AG08396 (cell line): Measurements from ENCODE around the gene PRDM15.

Experiments used
- DNase-seq: peaks from one replicate; pipeline ENCODE4 v3.0.0; 2012; ENCODE audit warnings: low spot score, mixed read lengths

The PRDM15 gene

DNA sequence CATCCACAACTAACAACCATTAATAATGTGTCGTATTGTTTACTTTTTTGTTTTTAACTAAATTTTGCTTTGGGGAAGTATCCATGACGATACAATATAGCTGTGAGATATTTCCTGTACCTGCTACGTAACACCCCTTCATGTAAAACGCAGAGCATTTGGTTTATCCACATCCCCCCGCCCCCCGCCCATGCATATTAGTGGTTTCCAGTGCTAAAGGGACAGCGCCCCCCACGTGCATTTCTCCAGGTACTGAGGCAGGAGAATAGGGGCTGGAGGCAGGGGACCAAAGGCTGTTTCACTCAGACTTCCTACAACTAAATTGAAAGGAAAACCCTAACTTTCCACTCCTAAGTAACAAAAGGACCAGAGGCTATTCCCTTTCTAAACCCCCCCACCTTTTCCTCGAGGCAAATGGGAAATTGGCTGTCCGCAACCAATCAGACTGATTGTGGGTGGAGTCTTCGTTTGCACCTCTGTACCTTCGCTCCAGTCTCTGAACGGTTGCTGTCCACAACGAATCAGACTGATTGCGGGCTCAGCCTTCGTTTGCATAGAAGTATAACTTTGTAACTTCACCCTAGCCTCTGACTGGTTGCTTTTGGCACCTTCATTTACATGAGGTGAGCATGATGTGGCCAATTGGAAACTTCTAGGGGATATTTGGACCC, 100.1 kb downstream of the PRDM15 start:
- DNase-seq: no peak

GRCh38 chr21:41777951-41778815, 101.0 kb downstream of the PRDM15 start:
- peak; percentile 92 for DNase-seq

GRCh38 chr21:41776778-41777177, 102.4 kb downstream of the PRDM15 start:
- no peak for DNase-seq

DNA sequence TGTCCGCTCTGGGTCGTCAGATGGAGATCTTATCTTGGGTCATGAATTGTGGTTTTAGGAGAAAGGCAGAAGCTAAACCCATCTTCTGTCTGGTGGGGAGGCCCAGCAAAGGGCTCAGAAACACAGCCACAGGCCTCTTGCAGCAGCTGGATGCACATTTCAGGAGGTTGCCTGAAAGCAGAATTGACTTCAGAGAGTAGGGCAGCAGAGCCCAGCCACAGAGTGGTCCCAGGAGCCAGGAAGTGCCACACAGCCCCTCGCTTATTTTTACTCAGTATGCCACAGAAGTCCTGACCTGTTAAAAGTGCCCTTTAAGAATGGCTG, 104.0 kb downstream of the PRDM15 start:
- DNase-seq: no peak

DNA sequence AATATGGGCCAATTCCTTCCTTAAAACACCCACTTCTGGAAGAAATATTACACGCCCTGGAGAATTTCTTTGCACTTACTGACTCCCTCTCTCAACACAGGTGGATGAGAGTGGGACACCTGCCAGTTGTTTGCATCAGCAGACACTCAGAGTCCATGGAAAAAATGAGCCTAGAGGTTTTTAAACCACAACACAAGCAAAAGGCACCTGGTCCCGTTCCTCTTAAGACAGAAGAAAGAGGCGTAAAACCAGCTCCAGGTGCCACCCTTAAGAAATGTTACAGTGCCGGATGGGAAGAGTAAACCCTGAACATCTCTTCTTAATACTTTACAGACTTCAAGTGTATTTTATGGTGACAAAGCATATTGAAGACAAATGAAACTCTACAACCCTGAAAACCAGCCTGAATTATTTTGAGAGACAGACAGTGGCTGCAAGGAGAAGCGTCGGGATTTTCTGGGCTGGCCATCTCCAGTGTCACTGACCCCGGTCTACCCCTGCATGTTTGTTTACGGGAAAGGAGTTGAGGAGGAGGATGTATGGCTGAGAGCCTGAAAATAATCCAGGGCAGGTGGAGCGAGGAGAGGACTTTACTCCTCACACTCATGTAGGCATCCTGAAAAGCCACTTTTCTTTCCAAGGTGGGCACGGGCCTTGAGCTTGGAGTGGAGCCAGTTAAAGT, 104.5 kb downstream of the PRDM15 start:
- no peak for DNase-seq

GRCh38 chr21:41772351-41773080, 106.6 kb downstream of the PRDM15 start:
- no peak for DNase-seq

- DNase-seq: no peak
Observed at GRCh38 chr21:41771625-41771945, 107.6 kb downstream of the PRDM15 start.

DNA sequence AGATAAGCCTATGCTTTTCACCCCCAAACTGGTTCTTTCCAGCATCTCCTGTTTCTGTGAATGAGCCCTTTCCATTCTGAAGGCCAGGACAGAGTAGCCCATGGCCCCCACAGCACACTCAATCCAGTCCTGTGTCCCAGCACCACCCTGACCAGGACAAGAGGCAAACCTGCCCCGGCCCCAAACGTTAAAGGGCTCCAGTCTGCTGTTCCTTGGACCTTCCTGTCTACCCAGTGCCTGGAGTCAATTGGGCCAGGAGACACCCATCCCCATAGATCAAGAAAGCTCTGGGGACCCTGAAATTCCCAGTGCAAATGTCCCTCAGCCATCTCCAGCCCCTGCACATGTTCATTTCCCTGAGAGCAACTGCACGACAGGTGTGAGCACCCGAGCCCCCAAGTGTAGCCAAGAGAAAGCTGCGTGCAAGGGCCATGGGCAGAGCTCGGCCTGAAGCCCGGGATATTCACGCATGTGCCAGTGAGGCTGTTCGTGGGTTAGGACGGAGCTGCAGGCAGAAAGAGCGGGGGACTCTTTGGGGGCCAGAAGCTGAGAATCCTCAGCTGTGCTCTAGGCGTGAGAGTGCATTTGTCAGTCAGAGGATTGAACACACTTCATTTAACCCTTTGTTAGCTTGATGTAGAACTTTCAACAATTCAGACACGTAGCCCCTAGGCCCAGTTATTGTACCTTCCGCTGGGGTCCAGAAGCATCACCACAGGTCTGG, 108.1 kb downstream of the PRDM15 start:
- no peak for DNase-seq

DNA sequence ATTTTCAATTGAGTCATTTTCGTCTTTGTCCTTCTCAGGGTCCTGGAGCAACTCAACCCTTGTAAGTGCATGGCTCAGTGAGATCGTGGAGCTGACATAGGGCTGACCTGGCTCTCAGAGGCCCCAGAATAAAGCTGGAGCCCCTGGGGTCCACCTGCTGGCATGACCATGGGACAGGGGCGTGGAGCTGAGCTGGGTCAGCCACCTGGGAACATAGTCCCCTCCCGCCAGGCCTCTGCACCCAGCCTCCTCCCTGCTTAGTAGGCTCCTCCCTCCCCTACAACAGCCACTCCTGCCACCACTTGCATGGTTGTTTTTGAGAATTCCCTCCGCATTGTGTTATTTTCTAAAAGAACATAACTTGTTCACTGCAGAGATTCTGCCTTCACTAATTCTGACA, 109.2 kb downstream of the PRDM15 start:
- no peak for DNase-seq

DNA sequence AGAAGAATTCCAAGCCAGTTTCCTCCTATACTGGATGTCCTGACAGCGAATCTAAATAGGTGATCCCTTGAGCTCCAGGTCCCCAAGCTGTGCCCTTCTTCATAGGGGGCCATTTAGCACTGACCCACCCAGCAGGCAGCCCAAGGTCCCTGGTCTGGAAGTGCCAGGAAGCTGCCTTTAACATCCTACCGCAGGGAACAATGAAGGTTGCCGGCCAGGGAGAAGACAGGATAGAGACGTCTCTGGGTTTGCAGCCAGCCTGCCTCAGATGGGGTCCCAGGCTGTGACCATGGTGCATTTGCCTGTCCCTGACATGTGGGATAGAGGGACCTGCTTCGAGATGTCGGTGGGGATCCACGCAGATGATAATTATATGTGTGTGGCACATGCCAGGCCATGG, 109.6 kb downstream of the PRDM15 start:
- no peak for DNase-seq

GRCh38 chr21:41769111-41769510, 110.0 kb downstream of the PRDM15 start:
- no peak for DNase-seq

DNA sequence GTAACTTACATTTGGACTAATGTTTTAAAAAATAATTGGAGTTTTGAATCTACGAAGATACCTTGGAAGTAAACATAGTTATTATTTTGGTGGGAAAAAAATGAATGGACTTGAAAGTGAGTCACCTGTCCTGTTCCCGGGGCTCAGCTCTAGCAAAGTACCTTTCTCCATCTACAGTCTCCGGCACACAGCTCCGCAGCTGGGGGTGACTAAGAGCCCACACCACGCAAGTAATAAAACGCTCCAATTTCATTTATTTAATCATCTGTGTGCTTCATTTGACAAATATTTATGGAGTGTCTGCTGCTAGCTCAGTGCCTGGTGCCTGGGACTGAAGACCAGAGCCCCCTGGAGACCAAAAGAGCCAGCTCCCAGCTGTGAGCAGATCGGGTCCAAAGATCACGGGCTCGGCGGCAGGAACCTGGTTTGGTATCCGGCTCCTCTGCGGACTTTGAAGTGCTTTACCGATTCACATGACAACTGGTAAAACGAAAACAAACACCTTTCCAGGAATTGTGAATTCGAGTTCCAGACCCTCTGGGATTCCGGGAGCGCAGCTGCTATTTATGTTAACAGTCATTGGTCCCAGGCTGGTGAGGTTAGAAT, 110.6 kb downstream of the PRDM15 start:
- peak; percentile 60 for DNase-seq

DNA sequence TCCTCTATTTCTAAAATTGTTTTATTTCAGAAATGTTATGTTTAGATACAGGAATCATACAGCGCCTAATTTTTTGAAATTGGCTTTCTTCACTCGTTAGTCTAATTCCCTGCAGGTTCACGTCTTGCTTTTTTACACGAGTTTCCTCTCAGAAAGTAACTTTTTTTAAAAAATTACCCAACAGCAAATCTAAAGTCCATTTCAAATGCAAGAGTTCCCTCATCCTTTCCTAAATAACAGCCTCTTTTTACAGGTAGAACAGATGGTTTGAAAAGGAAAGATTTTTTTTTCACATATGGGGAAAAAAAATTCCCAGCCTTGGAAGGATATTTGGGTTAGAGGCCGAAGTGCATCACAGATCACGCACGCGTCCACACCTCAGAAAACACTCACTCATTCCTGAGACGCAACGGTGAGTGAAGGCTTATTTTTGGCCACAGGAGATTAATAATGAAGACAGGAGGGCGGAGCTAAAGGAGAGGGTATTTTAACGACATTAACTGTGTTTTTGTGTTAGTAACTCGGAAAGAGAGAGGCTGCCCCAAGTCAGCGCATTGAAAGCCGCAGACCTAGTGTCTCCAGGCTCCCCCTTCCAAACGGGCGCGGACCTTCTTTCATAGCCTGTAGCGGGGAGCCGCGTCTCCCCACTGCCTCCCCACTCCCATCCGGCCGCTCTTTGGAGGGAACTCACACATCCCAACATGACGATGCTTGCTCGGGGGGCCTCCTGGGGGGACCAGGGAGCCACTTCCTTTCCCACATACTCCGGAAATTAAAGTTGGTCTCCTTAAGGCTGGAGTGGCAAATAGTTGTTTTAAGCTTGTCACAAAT, 111.3 kb downstream of the PRDM15 start:
- DNase-seq: no peak

DNA sequence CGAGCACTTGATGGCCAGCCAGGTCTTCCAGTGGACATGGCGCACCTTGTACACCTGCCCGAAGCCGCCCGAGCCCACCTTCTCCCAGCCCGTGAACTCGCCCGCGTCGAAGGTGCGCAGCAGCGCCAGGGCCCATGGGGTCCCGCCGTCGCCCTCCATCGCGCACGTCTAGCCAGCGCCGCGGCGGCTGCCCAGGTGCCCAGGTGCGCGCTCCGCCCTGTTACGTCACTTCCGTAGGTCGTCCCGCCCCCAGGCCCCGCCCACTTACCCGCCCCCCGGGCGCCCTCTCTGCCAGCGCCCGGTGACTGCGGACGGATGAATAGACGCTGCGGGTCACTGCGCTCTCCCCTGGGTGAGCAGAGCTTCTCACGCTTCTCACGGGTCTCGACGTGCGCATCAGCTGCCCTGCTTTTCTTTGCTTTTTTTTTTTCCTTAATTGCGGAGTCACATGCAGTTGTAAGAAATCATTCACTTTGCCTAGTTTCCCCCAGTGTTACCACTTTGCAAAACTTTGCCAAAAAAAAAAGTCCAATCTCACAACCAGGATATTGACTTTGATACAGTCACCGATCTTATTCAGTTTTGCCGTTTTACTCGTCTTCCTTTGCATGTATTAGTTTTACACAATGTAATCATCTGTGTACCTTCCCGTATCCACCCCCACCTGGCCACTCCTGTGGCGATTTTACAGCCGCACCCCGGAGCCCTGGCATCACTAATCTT, 112.1 kb downstream of the PRDM15 start, which contains the start of gene RIPK4:
Gene RIPK4, minus strand, starts transcription at position 170 of the 723 bp plus-strand sequence. Its CDS starts 11 bp downstream, at position 159.
- no peak for DNase-seq

GRCh38 chr21:41765973-41766882, 112.9 kb downstream of the PRDM15 start:
- no peak for DNase-seq

DNA sequence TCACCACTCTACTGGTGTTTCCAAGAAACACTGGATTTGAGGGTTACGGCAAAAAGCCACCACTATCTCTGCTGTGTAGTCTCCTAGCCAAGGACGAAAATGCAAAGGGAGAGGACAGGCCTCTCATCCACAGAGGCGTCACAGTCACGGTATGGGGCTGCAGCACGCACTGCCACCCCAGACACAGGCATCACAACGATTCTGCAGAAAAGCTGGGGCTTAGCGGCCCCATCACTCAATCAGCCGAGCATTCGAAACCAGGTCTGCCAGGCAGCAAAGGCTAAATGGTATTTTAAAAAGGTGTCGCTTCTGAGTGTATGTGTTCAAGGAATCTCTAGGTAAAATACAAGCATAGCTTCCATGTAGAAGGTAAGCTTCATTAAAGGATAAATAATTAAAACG, 113.7 kb downstream of the PRDM15 start:
- DNase-seq: no peak

GRCh38 chr21:41764558-41765419, 114.4 kb downstream of the PRDM15 start:
- DNase-seq: no peak

DNA sequence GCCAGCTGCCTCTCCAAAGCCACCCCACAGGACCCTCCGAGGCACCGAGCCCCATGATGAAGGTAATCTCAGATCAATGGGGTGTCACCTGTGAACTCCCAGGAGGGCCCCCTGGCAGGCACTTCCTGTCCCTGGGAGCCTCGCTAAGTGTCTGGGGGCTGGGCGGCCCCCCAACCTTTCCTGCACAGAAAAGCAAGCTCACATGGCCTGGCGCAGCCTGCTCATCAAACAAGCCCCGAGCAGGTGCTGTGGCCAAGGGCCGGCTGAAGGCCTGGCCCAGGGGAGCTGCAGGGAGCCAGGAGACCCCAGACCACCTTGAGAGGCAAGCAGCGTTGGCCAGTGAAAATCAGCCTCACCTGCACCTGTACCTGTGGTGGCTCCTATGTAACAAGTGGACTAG, 115.1 kb downstream of the PRDM15 start:
- no peak for DNase-seq
